Activated CD4-positive, alpha-beta T cell treated with anti-CD3 and anti-CD28 coated beads for 1 hour (primary cell): ENCODE data around the gene OXSR1.
"Not testable (repeated sequence)": the region's sequence is repeated elsewhere in the genome, so short reads cannot be mapped to it uniquely, and the experiment has no call there.

ENCODE experiments used
- DNase-seq: peaks from one replicate; pipeline ENCODE4 v3.0.0-alpha.2; 2020

OXSR1 gene

DNA sequence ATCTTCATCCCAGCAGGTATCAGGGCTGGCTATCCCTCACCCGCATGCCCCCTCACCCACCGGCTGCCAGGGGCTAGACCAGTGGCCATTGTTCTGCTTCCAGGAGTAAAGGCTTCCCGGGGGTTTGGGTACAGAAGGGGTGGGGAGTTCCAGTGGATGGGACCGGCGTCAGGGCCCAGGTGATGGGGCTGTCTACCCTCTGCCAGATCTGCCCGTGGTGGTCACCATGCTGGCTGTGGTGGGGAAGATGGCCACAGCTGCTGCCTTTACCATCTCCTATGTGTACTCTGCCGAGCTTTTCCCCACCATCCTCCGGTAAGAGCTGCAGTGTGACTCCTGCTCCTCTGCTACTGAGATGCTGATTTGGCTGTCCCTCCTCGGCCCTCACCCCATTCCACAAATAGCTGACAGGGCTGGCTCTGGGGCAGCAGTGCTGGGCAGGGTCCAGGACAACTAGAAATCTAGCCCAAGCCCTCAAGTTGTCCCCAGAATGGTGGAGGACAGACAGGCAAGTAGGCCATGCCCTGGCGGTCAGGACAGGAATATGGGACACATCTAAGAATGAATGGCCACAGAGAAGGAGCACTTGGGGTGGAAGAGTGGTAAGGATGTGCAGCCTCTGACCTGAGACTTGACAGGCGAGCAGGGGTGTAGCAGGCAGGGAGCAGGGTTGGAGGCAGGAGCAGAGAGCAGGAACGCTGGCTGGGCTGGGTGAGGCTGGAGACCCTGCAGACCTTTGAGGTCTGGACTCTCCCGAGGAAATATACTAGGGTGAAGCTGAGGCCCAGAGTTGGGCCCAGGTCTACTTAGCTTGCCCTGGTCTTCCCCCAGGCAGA is 111.0 kb downstream of the OXSR1 start:
- DNase-seq: no peak

DNA sequence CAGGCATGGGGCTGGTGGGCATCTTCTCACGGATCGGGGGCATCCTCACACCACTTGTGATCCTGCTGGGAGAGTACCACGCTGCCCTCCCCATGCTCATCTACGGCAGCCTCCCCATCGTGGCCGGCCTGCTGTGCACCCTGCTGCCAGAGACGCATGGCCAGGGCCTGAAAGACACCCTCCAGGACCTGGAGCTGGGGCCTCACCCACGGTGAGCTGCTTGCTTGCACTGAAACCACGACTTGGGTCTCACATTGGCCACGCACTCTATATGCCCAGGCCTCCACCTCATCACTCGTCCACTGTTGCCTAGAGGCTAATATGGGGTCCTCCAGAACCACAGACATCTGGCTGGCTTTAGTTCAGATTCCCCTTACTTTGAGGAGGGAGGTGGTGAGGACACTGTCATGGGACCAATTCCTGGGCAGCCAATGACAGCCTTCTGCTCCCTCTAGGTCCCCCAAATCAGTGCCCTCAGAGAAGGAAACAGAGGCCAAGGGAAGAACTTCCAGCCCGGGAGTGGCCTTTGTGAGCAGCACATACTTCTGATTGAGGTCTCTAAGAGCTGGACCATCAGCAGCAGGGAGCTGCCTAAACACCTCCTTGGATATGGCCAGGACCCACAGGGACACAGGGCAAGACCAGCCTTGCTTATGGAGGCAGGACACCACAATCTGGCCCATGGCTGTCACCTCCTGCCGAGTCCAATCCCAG is 111.7 kb downstream of the OXSR1 start:
- DNase-seq: no peak

DNA sequence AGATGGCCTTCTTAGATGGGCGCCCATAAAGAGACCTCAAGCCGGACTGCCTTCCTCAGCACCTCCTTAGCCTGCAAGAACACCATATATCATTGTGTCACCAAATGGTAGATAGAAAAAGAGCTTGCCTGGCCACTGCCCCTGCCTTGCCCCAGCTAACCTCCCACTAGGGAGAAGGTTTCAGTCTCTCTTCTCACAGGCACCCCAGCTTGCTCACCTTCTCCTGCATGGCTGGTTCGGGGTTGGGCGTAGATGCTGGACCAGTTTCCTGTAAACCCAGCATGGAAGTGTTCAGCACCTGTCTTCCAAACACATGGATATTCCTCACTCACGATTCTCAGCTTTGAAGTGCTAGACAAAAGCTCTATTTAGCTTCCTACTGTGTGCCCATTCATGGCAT is 113.5 kb downstream of the OXSR1 start:
- no peak for DNase-seq

DNA sequence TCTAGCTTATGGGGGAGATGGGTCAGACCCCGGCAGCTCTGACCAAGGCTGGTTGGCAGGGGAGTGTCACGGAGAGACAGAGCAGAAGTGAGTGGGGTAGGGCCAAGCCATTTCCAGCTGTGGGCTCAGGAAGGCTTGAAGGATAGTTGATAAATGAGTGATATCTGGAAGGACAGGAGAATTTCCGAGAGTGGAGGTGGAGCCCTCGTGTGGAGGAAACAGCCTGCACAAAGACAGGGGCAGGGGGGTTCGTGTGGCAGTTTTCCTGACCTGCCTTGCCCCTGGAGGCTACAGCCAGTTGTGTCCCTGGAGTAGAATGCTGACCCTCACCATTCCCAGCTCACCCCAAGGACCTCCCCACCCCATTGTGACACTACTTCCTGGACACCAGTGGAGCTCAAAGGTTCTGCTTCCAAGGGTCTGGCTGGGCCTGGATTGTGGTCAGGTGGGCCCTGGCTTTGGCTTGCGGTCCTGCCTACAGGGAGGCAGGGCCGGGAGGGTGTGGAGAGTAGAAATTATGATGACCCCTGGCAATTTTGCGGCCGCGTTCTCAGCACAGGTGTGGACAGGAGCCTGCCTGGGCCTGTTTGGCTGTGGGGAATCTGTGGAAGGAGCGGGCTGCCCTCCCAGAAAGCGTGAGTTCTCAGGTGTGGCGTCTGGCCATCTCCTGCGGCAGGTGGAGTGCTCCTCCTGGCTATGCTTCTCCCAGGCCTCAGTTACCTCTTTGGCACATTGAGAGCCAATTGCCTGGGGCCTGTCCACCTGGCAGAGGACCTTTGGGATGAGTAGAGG is 116.8 kb downstream of the OXSR1 start, which contains the start of gene SLC22A14:
Gene SLC22A14, plus strand, starts transcription at position 400 of the 792 bp plus-strand sequence. CDS start 23,733 bp downstream, outside the sequence.
- no peak for DNase-seq

DNA sequence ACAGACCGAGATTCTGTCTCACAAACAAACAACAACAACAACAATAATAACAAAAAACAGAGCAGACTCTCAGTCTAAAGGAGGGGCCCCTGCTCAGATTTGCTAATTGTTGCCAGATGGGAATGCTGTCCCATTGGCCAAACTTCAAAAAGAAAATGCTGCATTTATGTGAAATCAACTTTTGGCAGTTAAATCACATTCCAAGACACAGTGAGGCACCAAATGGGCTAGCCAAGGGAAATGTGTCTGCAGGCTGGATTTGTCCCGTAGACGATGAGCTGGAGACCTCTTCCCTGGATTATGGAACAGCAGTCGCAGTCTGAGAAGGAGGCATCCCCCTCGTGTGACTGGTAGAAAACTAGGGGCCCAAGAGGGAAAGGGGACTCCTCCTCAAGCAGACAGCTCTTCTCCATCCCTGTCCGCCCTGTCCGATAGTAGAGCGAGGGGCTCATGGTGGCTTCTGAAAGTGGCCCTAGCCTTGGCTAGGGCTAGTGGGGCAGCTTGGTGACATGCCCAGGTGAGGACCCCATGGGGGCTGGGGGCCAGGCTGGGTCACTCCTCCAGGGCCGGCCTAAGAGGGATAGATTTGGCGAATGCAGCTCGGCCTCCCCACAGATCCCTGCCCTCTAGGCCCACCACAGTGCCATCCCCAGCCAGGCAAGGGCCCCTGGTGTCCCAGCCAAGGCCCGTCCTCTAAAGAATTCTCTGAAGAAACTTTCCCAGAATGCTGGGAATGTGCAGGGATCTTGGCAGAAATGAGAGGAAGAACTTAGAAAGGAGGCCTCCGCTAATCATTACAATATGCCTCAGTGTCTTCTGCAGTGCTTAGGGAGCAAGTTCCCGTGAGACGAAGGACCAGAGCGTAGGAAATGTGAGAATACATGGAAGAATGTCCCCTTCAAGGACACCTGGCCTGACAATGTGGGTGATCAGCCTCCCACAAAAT is 118.7 kb downstream of the OXSR1 start:
- no peak for DNase-seq

DNA sequence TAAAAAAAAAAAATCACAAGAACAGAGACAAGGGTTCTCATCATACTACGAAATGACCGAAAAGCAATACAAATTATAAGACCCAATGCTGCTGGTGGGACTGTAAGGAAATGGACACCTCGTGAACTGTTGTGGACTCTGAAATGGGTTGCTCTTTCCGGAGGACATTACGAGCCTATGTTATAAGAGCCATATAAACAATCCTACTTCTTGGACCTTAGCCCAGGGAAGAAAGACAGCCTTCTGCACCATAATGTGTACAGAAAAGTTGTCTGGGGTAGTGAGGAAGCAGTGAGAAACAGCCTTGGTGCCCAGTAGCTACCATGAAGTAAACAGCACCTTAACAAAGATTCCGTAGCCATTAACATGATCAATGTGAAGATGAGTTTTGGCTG is 119.4 kb downstream of the OXSR1 start:
- no peak for DNase-seq

DNA sequence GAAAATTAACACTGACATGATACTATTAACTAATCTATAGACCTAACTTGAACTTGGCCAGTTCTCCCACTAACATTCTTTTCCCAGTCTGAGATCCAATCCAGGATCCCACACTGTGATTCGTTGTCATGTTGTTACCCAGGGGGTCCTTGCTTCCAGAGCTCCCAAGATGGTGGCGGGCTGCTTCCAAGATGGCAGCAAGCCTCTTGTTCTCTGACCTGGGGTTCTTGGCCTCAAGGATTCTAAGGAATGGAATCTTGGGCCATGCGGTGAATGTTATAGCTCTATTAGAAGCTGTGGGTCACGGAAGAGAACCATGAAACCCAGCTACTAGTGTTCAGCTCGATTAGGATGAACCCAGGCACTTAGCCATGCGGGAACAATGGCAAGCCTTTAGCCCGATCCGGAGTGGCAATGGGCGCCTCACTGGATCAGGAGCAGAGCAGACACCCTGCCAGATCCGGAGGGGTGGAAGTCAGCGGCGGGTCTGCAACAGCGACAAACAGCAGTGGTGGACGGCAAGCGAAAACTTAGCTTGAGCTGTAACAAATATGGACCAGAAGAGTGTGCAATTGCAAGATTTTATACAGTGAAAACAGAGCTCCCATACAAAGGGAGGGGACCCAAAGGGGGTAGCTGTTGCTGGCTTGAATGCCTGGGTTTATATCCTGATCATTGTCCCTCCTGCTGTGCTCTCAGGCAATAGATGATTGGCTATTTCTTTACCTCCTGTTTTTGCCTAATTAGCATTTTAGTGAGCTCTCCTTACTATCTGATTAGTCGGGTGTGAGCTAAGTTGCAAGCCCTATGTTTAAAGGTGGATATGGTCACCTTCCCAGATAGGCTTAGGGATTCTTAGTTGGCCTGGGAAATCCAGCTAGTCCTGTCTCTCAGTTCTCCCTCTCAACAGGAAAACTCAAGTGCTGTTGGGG is 124.2 kb downstream of the OXSR1 start:
- DNase-seq: not testable (repeated sequence)

DNA sequence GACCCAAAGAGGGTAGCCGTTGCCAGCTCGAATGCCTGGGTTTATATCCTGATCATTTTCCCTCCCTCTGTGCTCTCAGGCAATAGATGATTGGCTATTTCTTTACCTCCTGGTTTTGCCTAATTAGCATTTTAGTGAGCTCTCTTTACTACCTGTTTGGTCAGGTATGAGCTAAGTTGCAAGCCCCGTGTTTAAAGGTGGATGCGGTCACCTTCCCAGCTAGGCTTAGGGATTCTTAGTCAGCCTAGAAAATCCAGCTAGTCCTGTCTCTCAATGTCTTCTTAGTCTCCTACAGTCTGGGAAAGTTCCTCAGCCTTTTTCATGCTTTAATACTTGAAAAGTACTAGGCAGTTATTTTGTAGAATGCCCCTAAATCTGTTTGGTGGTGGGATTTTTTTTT is 131.7 kb downstream of the OXSR1 start:
- DNase-seq: not testable (repeated sequence)

DNA sequence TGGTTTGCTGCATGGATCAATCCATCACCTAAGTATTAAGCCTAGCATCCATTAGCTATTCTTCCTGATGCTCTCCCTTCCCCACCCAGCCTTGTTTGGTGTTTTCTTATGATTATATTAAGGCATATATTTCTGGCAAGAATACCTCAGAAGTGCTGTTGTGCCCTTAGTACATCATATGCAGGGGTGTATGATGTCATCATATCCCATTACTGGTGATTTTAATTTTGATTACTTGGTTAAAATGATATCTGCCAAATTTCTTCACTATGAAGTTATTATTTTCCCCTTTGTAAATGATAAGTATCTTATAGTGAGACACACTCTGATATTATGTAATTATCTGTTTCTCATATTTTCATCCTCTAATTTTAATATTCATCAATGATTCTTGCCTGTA is 132.2 kb downstream of the OXSR1 start:
- DNase-seq: no peak

DNA sequence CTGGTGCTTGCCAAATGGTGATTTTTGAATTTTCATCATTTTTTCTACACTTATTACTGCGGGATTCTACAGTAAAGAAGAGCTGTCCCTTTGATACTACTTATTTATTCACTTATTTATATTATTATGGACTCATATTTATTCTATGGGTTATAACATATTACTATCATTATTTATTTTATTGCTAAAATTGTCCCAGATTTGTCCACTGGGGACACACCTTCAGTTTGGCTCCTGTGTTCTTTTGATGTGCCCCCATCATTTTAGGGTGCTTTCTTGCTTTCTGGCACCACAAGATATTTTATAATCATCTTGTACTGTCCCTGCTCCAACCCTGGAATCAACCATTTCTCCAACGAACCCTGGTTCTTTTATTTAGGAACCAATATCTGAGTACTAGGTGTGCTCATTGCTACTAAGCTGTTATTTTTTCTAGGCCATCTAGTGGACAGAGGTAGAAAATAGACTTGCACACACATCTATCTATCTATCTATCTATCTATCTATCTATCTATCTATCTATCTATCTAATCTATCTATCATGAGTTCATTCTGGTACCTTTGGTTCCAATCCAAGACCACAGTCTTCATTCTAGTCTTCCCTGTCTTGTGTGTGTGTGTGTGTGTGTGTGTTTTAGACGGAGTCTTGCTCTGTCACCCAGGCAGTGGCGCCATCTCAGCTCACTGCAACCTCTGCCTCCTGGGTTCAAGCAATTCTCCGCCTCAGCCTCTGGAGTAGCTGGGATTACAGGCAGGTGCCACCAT is 132.8 kb downstream of the OXSR1 start:
- no peak for DNase-seq
